ENCODE measurements around the gene ANO9.
"Not testable (repeated sequence)": the region's sequence is repeated elsewhere in the genome, so short reads cannot be mapped to it uniquely, and the experiment has no call there.

ANO9 gene

DNA sequence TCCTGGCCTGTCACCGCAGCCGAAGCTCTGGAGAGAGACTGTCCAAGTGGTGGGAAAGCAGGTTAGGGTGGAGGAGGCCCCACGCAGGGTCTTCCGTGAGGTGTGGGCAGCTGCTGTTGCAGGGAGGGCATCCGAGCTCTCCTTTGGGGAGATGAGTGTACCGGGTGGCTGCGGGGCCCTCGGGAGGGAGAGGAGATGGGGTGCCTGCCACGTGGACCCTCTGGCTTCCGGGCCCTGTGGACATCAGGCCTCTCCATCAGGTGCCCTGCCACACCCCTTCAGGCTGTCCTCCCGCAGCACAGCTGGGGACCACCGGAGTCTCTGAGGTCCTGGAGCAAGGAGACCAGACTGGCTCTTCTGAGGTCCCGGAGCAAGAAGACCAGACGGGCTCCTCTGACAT lies 9.9 kb upstream of the ANO9 start:
- no peak for DNase-seq (ENCODE audit: low spot score)

DNA sequence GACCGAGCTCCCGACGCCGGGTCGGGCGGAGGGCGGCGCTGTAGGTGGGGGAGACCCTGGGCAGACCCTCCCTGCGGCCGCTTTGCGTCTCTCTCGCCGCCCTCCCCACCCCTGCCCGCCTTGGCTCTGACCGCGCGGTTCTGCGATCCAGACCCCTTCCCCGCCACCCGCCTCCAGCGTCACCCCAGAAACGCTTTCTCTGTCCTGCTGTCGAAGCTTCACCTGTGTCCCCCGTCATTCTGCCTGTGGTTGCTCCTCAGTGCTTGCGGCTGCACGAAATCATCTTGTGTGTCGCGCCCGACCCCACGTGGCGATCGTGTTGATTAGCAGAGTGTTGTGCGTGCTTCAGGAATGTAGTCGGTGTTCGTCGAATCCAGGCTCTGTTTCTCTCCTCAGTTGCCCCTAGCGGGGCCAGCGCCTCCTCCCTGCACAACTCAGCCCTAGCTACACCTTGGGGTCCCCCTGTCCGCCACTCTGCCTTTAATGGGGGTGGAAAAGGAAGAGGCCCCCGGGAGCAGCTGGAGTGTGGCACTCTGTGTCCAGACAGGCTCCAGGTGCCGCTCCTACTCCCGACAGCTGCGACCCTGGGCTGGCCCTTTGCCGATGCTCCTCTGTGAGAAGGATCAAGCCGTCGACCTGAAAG lies 9.1 kb upstream of the ANO9 start:
- DNase-seq (ENCODE audit: low spot score), result peak; percentile 70

- DNase-seq (ENCODE audit: low spot score), result peak; percentile 95
Observed at GRCh38 chr11:449889-450808, 8.3 kb upstream of the ANO9 start, which contains the start of gene PTDSS2. Gene PTDSS2 (plus strand): TSS chr11:450279. CDS start chr11:450456, 177 bp downstream.

DNA sequence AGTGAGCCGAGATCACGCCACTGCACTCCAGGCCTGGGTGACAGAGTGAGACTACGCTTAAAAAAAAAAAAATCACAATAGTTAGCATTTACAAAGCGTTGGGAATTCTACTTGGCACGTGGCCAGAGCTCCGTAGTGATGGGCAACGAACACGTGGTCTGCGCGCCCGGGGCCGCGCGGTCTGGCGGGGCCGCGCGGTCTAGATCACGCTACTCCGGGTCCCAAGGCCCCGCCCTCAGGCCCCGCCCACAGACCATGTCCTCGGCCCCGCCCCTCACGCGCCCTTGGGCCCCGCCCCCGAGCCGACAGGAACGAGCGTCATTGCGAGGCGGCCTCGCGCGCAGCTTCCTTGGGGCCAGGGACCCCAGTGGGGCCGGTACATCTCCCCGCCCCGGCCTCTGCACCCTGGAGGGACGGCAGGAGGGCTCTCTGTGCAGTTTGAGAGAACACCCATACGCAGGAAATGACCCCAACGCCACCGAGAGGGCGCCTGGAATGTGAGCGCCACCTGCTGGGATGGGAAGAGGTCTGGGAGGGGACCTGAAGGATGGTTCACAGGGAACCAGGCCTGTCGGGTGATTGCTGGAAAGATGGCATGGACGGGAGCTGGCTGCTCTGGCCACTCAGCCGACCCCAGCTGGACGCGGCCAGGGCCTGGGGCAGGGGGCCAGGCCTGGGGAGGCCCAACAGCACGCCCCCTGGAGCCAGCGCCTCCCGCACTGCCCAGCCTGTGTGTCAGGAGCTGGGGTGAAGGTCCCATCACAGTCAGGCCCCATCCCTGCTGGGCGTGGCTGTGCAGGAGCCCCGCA lies 6.3 kb upstream of the ANO9 start:
- peak; percentile 92 for DNase-seq (ENCODE audit: low spot score)

DNA sequence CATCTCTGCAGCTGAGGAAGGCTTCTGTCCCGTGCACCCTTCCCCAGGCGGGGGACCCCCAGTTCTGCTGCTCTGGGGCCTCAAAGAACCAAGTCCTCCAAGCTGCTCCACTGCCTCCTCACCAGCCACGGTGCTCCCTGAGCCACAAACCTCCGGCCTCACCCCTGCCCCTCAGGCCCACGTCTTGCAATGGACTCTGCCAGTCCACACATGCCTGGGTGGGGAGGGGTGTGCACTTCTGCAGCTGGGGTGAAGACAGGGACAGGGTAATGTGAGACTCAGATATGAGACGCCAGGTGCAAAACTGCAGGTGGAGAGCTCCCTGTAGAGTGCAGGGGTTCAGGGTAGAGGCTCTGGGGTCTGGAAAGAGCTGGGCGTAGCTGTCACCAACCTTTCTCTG lies 5.1 kb upstream of the ANO9 start:
- DNase-seq (ENCODE audit: low spot score), result no peak

DNA sequence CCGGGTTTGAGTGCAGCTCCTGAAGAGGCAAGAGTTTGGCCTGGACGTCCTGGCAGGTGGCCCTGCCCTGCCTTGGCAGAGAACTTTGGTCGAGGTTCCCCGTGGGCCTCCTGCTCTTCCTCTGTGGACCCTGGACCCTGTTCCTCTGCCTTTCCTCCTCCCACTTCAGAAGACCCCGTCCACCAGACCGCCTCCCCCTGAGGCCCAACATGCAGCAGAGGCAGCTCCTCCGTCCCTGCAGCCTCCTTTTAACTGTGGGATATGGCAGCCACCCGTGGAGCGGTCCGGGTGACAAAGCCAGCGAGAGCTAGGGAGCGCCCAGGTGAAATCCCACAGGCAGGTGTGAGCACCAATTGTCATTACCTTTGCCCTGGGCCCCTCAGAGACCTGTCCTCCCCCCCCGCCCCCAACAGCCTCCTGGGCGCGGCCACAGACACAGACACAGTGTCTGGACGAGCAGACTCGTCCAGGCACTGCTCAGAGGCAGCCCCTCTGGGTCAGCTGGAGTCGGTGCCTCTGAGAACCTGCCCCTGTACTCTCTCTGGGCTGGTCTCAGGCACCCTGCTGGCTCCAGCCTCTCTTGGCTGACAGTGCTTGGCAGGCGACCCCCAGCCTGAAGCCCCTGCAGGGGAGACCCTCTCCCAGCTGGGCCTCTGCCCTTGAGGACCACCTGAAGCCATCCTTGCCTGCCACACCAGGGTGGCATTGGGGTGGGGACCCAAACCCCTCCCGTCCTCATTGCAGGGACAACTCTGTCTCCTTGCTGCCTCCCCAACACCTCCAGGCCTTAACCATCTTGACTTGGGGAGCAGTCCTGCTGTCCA lies 4.2 kb upstream of the ANO9 start:
- no peak for DNase-seq (ENCODE audit: low spot score)

GRCh38 chr11:444396-445144 lies 2.8 kb upstream of the ANO9 start:
- DNase-seq (ENCODE audit: low spot score), result no peak

DNA sequence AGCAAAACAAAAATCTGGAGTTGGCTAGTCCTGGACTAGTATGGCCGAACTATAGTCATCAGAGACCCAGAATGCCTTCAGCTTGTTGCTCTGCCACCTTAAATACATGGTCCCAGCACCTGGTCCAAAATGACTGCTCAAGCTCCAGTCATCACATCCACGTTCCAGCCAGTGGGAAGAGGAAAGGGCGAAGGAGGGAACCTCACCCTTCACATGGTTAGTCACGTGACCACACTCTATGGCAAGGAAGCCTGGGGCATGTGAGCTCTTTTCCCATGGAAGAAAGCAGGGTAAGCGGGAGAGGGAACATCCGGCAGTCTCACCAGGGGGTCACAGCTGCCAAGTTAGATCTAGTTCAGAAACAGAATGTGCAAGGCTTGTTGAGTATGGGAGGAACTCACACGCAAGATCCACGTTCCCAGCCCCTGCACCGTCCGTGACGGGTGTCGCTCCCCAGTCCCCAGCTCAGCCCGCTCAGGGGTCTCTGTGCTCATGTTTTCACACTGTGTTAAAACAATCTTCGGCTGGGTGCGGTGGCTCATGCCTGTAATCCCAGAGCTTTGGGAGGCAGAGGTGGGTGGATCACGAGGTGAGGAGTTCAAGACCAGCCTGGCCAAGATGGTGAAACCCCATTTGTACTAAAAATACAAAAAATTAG lies 1.9 kb upstream of the ANO9 start:
- no peak for DNase-seq (ENCODE audit: low spot score)

- DNase-seq (ENCODE audit: low spot score), result no peak
Observed at GRCh38 chr11:442611-443081, 835 bp upstream of the ANO9 start.

DNA sequence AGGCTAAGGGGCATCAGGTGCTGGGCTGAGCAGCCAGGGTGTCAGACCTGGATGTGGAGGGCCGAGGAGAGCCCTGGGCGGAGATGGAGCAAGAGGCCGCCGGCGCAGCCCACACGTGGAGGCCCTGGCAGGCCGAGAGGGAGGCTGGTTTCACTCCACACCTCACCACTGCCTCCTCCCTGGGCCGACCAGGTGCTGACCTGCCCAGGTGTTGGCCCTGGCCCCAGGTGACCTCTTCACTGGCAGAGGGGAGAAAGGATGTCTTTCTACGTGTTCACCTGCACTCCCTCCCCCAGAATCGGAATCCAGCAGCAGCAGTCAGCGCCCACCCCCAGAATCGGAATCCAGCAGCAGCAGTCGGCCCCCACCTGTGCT lies 781 bp downstream of the ANO9 start:
- no peak for DNase-seq (ENCODE audit: low spot score)

GRCh38 chr11:440065-441042 lies 1.5 kb downstream of the ANO9 start:
- DNase-seq (ENCODE audit: low spot score), result no peak

- DNase-seq (ENCODE audit: low spot score), result no peak
Observed at GRCh38 chr11:439315-440064, 2.3 kb downstream of the ANO9 start.

DNA sequence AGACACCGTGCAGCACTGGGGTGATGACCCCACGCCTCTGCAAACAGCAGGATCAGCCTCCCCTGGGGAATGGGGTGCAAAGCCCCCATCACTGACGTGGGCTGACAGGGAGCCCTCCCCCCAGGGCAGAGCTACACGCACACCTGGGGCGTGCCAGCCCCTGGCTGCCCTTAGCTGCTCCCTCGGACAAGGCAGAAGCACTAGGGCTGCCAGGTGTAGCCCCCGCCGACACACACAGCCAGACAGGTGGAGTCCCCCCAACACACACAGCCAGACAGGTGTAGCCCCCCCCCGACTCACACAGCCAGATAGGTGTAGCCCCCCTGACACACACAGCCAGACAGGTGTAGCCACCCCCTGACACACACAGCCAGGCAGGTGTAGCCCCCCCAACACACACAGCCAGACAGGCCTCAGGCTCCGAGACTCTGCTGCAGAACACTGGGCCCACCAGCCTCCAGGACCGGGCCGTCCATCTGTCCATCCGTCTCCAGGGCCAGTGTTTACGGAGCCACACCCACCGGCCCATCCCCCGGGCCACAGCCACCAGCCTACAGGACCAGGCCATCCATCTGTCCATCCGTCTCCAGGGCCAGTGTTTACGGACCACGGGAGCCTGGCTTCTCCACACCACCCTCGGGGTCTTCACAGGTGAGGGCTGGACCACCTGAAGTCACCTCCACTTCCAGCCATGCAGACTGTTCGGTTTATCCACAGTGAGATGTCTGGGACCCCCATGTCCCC lies 3.5 kb downstream of the ANO9 start:
- no peak for DNase-seq (ENCODE audit: low spot score)

- DNase-seq (ENCODE audit: low spot score), result no peak
Observed at GRCh38 chr11:437228-437870, 4.5 kb downstream of the ANO9 start.

GRCh38 chr11:434999-435740 lies 6.6 kb downstream of the ANO9 start:
- DNase-seq (ENCODE audit: low spot score), result not testable (repeated sequence)

- no peak for DNase-seq (ENCODE audit: low spot score)
Observed at GRCh38 chr11:434496-434895, 7.3 kb downstream of the ANO9 start.

Measured in LoVo (cell line).